Measurements from ENCODE around the gene ARSI. TPM values are rescaled to one million over a fixed set of nuclear protein-coding genes. Genes with fewer than 3 reads are reported as not detected.
A peak's percentile ranks its signal among the peaks of the same experiment; 100 is the strongest.

Gene ARSI
- total and polyA plus RNA-seq, 2 of the 13 experiments (the other 11 are each of a cell fraction or from before 2014, with no cell fraction given) = 4.2 to 33.9 TPM

DNA sequence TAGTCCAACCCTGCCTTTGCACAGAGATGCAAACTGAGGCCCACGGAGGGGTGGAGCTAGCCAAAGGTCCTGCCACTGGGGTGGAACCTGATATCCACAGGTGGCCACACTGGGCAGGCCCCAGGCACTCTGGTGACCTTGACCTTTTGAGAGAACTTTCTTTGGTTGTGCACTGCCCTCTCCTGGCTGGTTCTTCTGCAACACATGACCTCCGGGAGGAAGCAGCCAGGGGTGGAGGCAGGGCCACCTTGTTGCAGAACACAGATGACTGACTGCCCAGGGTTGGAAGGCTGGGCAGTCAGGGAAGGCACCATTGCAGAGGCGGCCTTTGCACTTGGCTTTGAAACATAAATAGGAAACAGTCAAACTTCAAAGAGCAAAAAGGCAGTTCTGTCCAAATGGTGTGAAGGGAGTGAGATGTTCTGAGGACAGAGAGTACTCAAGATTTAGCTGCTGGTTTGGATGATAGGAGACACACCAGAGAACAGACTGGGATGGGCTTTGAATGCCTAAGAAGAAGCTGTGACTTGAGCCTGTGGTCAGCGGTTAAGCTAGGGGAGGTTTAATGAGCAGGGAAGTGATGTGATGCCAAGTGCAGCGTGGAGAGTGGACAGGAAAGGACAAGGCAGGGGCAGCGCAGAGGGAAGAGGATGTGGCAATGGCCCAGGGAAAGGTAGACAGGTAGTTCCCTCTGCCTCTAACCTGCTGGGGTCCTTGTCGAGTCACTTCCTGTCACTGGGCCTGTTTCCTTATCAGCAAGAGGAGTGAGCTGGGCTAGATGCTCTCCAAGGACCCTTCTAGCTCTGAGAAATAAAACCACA lies 48.0 kb upstream of the ARSI start (continued):
- TF ChIP-seq ZNF34 (CRISPR knock-in tag; IDR thresholded peaks at IDR 0.05; ENCODE audit: borderline replicate concordance) = peak; percentile 55; the same call in 1 of the 2 replicates
- peak; percentile 89 for TF ChIP-seq SMC3 (IDR thresholded peaks at IDR 0.05; ENCODE audit: low read length)
- TF ChIP-seq, protein P1, sequence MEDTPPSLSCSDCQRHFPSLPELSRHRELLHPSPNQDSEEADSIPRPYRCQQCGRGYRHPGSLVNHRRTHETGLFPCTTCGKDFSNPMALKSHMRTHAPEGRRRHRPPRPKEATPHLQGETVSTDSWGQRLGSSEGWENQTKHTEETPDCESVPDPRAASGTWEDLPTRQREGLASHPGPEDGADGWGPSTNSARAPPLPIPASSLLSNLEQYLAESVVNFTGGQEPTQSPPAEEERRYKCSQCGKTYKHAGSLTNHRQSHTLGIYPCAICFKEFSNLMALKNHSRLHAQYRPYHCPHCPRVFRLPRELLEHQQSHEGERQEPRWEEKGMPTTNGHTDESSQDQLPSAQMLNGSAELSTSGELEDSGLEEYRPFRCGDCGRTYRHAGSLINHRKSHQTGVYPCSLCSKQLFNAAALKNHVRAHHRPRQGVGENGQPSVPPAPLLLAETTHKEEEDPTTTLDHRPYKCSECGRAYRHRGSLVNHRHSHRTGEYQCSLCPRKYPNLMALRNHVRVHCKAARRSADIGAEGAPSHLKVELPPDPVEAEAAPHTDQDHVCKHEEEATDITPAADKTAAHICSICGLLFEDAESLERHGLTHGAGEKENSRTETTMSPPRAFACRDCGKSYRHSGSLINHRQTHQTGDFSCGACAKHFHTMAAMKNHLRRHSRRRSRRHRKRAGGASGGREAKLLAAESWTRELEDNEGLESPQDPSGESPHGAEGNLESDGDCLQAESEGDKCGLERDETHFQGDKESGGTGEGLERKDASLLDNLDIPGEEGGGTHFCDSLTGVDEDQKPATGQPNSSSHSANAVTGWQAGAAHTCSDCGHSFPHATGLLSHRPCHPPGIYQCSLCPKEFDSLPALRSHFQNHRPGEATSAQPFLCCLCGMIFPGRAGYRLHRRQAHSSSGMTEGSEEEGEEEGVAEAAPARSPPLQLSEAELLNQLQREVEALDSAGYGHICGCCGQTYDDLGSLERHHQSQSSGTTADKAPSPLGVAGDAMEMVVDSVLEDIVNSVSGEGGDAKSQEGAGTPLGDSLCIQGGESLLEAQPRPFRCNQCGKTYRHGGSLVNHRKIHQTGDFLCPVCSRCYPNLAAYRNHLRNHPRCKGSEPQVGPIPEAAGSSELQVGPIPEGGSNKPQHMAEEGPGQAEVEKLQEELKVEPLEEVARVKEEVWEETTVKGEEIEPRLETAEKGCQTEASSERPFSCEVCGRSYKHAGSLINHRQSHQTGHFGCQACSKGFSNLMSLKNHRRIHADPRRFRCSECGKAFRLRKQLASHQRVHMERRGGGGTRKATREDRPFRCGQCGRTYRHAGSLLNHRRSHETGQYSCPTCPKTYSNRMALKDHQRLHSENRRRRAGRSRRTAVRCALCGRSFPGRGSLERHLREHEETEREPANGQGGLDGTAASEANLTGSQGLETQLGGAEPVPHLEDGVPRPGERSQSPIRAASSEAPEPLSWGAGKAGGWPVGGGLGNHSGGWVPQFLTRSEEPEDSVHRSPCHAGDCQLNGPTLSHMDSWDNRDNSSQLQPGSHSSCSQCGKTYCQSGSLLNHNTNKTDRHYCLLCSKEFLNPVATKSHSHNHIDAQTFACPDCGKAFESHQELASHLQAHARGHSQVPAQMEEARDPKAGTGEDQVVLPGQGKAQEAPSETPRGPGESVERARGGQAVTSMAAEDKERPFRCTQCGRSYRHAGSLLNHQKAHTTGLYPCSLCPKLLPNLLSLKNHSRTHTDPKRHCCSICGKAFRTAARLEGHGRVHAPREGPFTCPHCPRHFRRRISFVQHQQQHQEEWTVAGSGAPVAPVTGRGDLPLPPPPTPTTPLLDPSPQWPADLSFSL (CRISPR knock-in tag; IDR thresholded peaks at IDR 0.05) = no peak
- no peak for TF ChIP-seq SATB2 (CRISPR knock-in tag; IDR thresholded peaks at IDR 0.05)
- TF ChIP-seq TBX2 (CRISPR knock-in tag; IDR thresholded peaks at IDR 0.05; ENCODE audit: borderline replicate concordance) = no peak
- TF ChIP-seq RFXANK (CRISPR knock-in tag; IDR thresholded peaks at IDR 0.05) = no peak
- peak; percentile 69; the same call in 1 of the 2 replicates for TF ChIP-seq ZNF296 (CRISPR knock-in tag; conservative IDR thresholded peaks at IDR 0.05)
- no peak; the same call in 1 of the 2 replicates for TF ChIP-seq ZSCAN21 (CRISPR knock-in tag; IDR thresholded peaks at IDR 0.05; ENCODE audit: borderline replicate concordance)
- no peak for TF ChIP-seq NFRKB (IDR thresholded peaks at IDR 0.05)
- TF ChIP-seq GZF1 (CRISPR knock-in tag; IDR thresholded peaks at IDR 0.05) = no peak
- TF ChIP-seq ZNF850 (CRISPR knock-in tag; conservative IDR thresholded peaks at IDR 0.05) = no peak
- TF ChIP-seq HOXA3 (CRISPR knock-in tag; IDR thresholded peaks at IDR 0.05) = peak; percentile 75
- TF ChIP-seq GABPA (IDR thresholded peaks at IDR 0.05; ENCODE audit: low read depth, low read length) = no peak
- TF ChIP-seq GABPA (CRISPR knock-in tag; IDR thresholded peaks at IDR 0.05; ENCODE audit: low read depth) = peak; percentile 49; the same call in 1 of the 2 replicates
- TF ChIP-seq, protein P2, sequence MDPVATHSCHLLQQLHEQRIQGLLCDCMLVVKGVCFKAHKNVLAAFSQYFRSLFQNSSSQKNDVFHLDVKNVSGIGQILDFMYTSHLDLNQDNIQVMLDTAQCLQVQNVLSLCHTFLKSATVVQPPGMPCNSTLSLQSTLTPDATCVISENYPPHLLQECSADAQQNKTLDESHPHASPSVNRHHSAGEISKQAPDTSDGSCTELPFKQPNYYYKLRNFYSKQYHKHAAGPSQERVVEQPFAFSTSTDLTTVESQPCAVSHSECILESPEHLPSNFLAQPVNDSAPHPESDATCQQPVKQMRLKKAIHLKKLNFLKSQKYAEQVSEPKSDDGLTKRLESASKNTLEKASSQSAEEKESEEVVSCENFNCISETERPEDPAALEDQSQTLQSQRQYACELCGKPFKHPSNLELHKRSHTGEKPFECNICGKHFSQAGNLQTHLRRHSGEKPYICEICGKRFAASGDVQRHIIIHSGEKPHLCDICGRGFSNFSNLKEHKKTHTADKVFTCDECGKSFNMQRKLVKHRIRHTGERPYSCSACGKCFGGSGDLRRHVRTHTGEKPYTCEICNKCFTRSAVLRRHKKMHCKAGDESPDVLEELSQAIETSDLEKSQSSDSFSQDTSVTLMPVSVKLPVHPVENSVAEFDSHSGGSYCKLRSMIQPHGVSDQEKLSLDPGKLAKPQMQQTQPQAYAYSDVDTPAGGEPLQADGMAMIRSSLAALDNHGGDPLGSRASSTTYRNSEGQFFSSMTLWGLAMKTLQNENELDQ (CRISPR knock-in tag; IDR thresholded peaks at IDR 0.05; ENCODE audit: borderline replicate concordance) = no peak
- TF ChIP-seq ZNF879 (CRISPR knock-in tag; IDR thresholded peaks at IDR 0.05) = no peak
- TF ChIP-seq KAT7 (CRISPR knock-in tag; IDR thresholded peaks at IDR 0.05; ENCODE audit: borderline replicate concordance) = peak; percentile 79; the same call in 1 of the 2 replicates
- TF ChIP-seq ZNF557 (CRISPR knock-in tag; IDR thresholded peaks at IDR 0.05) = no peak
- no peak for TF ChIP-seq ZNF180 (CRISPR knock-in tag; IDR thresholded peaks at IDR 0.05; ENCODE audit: borderline replicate concordance, low read depth)
- no peak; the same call in 1 of the 2 replicates for TF ChIP-seq ZNF607 (CRISPR knock-in tag; IDR thresholded peaks at IDR 0.05; ENCODE audit: borderline replicate concordance)
- no peak for TF ChIP-seq TCF12 (IDR thresholded peaks at IDR 0.05)
- no peak for TF ChIP-seq TCF12 (CRISPR knock-in tag; IDR thresholded peaks at IDR 0.05)
- no peak for TF ChIP-seq MBNL3 (CRISPR knock-in tag; conservative IDR thresholded peaks at IDR 0.05)
